Measurements from ENCODE around the gene EED.

Gene EED

DNA sequence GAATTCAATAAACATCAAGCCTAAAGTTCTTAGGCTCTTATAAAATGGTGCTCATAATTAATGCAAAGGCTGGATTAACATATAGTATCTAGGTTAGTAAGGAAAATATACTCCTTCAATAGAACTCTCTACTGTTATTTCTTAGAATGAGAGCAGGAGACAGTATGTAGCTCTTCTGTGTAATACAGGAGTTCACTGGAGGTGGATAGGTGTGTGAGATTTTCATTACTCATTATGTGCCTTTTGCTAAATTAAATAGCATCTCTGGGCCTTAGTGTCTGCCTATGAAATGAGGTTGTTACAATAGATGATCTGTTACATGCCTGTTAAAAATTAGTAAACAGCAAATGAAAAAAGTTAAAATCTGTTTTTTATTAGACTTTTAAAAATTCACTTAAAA, 20.6 kb downstream of the EED start:
- no peak overlapping the region for H3K27ac ChIP-seq
- TF ChIP-seq ZFX (IDR thresholded peaks at IDR 0.05) = no peak
- TF ChIP-seq, protein P1, sequence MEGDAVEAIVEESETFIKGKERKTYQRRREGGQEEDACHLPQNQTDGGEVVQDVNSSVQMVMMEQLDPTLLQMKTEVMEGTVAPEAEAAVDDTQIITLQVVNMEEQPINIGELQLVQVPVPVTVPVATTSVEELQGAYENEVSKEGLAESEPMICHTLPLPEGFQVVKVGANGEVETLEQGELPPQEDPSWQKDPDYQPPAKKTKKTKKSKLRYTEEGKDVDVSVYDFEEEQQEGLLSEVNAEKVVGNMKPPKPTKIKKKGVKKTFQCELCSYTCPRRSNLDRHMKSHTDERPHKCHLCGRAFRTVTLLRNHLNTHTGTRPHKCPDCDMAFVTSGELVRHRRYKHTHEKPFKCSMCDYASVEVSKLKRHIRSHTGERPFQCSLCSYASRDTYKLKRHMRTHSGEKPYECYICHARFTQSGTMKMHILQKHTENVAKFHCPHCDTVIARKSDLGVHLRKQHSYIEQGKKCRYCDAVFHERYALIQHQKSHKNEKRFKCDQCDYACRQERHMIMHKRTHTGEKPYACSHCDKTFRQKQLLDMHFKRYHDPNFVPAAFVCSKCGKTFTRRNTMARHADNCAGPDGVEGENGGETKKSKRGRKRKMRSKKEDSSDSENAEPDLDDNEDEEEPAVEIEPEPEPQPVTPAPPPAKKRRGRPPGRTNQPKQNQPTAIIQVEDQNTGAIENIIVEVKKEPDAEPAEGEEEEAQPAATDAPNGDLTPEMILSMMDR (conservative IDR thresholded peaks at IDR 0.05) = no peak

DNA sequence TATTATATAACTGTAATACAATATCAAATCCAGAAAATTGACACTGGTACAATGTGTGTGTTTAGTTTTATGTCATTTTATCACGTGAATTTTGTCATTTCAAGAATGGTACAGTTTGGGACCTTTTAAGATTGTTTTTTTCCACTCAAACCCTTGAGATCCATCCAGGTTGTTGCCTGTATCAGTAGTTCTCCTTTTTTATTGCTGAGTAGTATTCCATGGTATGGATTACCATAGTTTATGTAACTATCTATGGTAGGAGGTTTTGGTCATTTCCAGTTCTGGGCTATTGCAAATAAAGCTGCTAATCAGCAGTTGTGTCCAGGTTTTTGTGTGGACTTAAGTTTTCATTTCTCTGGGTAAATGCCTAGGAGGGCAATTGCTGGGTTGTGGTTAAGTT, 25.1 kb downstream of the EED start:
- H3K27ac ChIP-seq = no peak overlapping the region
- no peak for TF ChIP-seq ZFX (IDR thresholded peaks at IDR 0.05)
- TF ChIP-seq, protein P1 (conservative IDR thresholded peaks at IDR 0.05) = no peak

DNA sequence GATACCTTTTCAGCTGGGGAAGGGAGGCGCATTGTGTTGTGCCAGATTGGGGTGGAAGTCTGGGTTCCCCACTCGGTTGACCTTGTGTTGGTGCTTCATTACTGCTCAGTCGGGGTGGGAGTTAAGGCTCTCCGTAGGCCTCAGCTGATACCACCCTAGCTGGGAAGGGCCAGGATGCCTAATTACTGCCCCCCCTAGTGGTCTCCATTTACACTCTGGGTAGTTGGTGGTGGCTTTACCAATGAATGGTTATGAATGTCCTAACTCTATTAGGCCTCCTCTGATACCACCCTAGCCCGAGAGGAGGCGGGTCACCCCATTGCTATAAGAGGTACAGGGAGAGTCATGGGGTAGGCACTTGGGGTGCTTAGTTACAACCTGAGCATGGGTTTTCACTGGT, 29.9 kb downstream of the EED start:
- H3K27ac ChIP-seq = peak overlapping the region; percentile 81
- TF ChIP-seq, protein P1 (conservative IDR thresholded peaks at IDR 0.05) = peak; percentile 12; the same call in 1 of the 2 replicates
- TF ChIP-seq ZFX (IDR thresholded peaks at IDR 0.05) = no peak

DNA sequence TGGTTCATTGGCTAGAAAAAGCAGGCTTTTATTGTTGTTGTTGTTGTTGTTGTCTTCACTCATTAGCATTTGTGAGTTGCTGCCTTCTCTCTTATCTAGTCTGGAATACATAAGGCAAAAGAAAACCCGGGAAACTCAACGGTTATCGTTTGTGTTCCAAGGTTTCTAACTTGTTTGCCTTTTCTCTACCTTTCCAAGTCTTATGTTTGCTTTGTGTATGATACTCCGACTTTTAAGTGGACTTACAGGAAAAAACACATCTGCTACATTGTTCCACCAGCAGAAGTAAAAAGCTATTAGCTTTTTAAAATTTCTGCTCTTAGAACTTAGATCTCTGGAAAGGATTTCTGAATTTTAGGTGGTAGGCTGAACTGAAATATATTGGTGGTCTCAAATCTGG, 30.4 kb downstream of the EED start:
- peak overlapping the region; percentile 81 for H3K27ac ChIP-seq
- TF ChIP-seq, protein P1 (conservative IDR thresholded peaks at IDR 0.05) = no peak
- TF ChIP-seq ZFX (IDR thresholded peaks at IDR 0.05) = no peak

DNA sequence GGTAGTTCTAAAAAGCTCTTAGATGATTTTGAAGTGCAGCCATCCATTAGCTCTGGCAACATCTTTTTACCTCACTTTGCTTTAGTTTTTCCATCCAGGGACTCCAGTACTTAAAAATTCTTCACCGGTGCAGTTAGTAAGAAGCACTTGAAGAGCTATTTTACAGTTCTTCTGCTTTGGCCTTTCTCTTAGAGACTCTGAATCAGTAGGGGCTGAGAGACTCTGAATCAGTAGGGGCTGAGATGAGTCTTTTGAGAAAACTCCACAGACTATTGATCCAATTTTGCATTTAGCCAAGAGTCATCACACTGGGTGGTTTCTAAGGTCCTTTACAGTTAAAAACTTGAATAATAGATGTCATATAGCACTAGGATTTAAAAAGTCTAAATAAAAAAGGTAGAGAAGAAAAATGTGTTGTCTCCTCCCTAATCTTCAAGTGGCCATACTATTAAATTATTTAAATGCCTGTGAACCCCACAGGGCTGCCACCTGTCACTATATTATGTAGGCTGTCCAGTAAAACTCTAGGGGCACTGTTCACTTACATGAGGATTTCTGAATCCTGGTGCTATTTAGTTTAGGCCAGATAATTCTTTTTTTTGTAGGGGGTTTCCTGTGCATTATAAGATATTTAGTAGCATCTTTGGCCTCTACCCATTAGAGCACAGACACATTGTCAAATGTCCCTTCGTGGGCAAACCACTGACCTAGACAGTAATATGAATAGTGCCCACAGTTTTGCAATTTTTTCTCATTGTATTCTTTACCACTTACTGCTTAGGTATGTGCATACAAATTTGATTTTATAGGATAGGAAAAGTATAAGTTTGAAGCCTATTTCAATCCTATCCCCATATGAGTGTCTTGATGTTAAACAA, 31.2 kb downstream of the EED start:
- no peak for TF ChIP-seq ZFX (IDR thresholded peaks at IDR 0.05)
- TF ChIP-seq, protein P1 (conservative IDR thresholded peaks at IDR 0.05) = 0 out of 2 replicates have a peak, but pooled peaks have one; percentile 18

DNA sequence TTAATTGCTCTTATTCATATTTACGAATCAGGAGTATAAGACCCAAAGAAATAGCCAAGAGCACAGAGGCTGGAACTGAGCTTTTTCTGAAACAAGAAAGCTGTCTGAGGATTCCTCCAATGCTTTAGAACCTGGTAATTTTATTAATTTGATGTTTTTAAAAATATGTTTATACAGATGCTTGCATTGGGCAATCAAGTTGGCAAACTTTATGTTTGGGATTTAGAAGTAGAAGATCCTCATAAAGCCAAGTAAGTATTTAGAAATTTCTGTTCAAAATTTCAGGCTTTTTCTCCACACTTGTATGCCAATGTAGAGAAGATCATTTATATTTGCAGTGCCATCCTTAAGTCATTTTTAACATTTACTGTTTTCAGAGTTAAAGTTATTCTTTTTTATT, 33.2 kb downstream of the EED start:
- no peak for TF ChIP-seq ZFX (IDR thresholded peaks at IDR 0.05)
- TF ChIP-seq, protein P1 (conservative IDR thresholded peaks at IDR 0.05) = no peak
- no peak overlapping the region for H3K27ac ChIP-seq

More for the DNA sequence above, 31.2 kb downstream of the EED start:
- no peak overlapping the region for H3K27ac ChIP-seq

DNA sequence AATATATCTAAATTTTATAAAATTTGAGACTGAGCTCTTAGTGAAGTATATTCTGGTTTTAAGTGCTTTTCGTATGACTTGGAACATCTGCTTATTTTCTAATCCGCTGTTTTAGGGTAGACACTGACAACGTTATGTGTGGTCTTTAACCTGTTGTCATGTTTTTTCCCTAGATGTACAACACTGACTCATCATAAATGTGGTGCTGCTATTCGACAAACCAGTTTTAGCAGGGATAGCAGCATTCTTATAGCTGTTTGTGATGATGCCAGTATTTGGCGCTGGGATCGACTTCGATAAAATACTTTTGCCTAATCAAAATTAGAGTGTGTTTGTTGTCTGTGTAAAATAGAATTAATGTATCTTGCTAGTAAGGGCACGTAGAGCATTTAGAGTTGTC, 33.7 kb downstream of the EED start:
- TF ChIP-seq, protein P1 (conservative IDR thresholded peaks at IDR 0.05) = no peak
- no peak for TF ChIP-seq ZFX (IDR thresholded peaks at IDR 0.05)
- H3K27ac ChIP-seq = no peak overlapping the region

Measured in C4-2B (cell line).